Trophoblast cell (in vitro differentiated cells and primary cell): ENCODE results near the gene C1QC.

Source experiments
- DNase-seq, 2 donors: peaks; one replicate each; pipeline ENCODE4 v3.0.0-alpha.2; 2016
- H2AFZ ChIP-seq: 2 replicates; pipeline ENCODE4 v1.6.1; 2013; ENCODE audit warnings: low read length, moderate library complexity, mild to moderate bottlenecking; ENCODE audit not compliant: insufficient read depth, poor library complexity
- H2AK5ac ChIP-seq: 2 replicates; pipeline ENCODE4 v1.6.1; 2013; ENCODE audit warnings: mild to moderate bottlenecking, low read length
- H2BK120ac ChIP-seq: 2 replicates; pipeline ENCODE4 v1.6.1; 2013; ENCODE audit warnings: low read length, mild to moderate bottlenecking, moderate library complexity; ENCODE audit not compliant: insufficient read depth, poor library complexity
- H2BK12ac ChIP-seq: 2 replicates; pipeline ENCODE4 v1.6.1; 2013; ENCODE audit warnings: mild to moderate bottlenecking, low read length, moderate library complexity
- H2BK5ac ChIP-seq: 2 replicates; pipeline ENCODE4 v1.6.1; 2013; ENCODE audit warnings: low read length, low read depth, moderate library complexity, mild to moderate bottlenecking; ENCODE audit not compliant: poor library complexity
- H3K14ac ChIP-seq: 2 replicates; pipeline ENCODE4 v1.6.1; 2013; ENCODE audit warnings: mild to moderate bottlenecking, low read length
- H3K18ac ChIP-seq: 2 replicates; pipeline ENCODE4 v1.6.1; 2013; ENCODE audit warnings: mild to moderate bottlenecking, low read length
- H3K23ac ChIP-seq: 2 replicates; pipeline ENCODE4 v1.6.1; 2013; ENCODE audit warnings: low read length
- H3K27ac ChIP-seq: 2 replicates; pipeline ENCODE4 v1.5.1; 2013; ENCODE audit warnings: low read depth, mild to moderate bottlenecking, inconsistent platforms, low read length, moderate library complexity
- H3K27me3 ChIP-seq: 2 replicates; pipeline ENCODE4 v1.6.1; 2013; ENCODE audit warnings: inconsistent platforms, mild to moderate bottlenecking, low read length, moderate library complexity; ENCODE audit not compliant: insufficient read depth
- H3K36me3 ChIP-seq, 2 experiments: 1 replicate in 1 of 2; 2 replicates in 1 of 2; pipeline ENCODE4 v1.6.1; 2013; ENCODE audit warnings: low read length in 2 of 2, mild to moderate bottlenecking in 2 of 2, moderate library complexity in 1 of 2; ENCODE audit not compliant: insufficient read depth in 2 of 2, control insufficient read depth in 1 of 2
- H3K4ac ChIP-seq: 2 replicates; pipeline ENCODE4 v1.6.1; 2013; ENCODE audit warnings: low read depth, mild to moderate bottlenecking, low read length, moderate library complexity
- H3K4me1 ChIP-seq, 2 experiments: 1 replicate in 1 of 2; 2 replicates in 1 of 2; pipeline ENCODE4 v1.6.1; 2013; ENCODE audit warnings: low read length in 2 of 2, mild to moderate bottlenecking in 2 of 2, moderate library complexity in 1 of 2; ENCODE audit not compliant: insufficient read depth in 2 of 2, control insufficient read depth in 1 of 2
- H3K4me2 ChIP-seq: 2 replicates; pipeline ENCODE4 v1.6.1; 2013; ENCODE audit warnings: inconsistent platforms, mild to moderate bottlenecking, low read length, moderate library complexity
- H3K4me3 ChIP-seq: 2 replicates; pipeline ENCODE4 v1.5.1; 2013; ENCODE audit warnings: mild to moderate bottlenecking, low read depth, low read length, inconsistent platforms
- H3K79me1 ChIP-seq: one replicate; pipeline ENCODE4 v1.6.1; 2013; ENCODE audit warnings: low read length
- H3K79me2 ChIP-seq: 2 replicates; pipeline ENCODE4 v1.6.1; 2013; ENCODE audit warnings: low read length, mild to moderate bottlenecking; ENCODE audit not compliant: control insufficient read depth, insufficient read depth, poor library complexity
- H3K9ac ChIP-seq: 2 replicates; pipeline ENCODE4 v1.6.1; 2013; ENCODE audit warnings: mild to moderate bottlenecking, low read length
- H3K9me3 ChIP-seq: 2 replicates; pipeline ENCODE4 v1.6.1; 2013; ENCODE audit warnings: low read depth, mild to moderate bottlenecking, control low read depth, inconsistent platforms, low read length; ENCODE audit not compliant: insufficient read depth
- H4K12ac ChIP-seq: 2 replicates; pipeline ENCODE4 v1.6.1; 2013; ENCODE audit warnings: low read depth, mild to moderate bottlenecking, low read length, moderate library complexity
- H4K8ac ChIP-seq: 2 replicates; pipeline ENCODE4 v1.6.1; 2013; ENCODE audit warnings: low read depth, mild to moderate bottlenecking, low read length, moderate library complexity
- H4K91ac ChIP-seq: one replicate; pipeline ENCODE4 v1.6.1; 2013; ENCODE audit warnings: low read depth, mild to moderate bottlenecking, low read length, moderate library complexity
- WGBS: extraction: QIAGEN DNeasy Blood & Tissue Kit; methylation state at CpG from one replicate; pipeline ENCODE4 v1.1.7; 2013; ENCODE audit warnings: missing lambda C conversion rate; ENCODE audit not compliant: insufficient read length, insufficient coverage; ENCODE audit errors: extremely low coverage; 5-methylcytosine and 5-hydroxymethylcytosine counted together

C1QC gene

DNA sequence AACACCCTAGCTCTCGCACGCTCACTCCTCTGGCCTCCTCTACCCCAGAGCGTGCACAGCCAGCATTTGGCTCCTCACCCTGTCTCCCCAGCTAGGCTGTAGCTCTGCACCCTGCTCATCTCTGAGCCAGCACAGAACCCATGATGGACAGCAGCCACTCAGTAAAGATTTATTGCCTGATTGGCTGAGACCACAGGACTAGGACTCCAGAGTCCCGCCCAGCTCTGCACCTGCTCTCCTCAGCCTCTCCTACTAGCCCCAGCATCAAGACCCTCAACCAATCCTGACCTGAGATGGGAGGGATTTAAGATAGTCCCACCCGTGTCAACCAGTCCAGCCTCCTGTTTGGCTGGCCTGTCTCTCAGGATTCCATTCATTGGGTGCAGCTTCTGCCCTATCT lies 18.9 kb downstream of the C1QC start:
- Histone ChIP-seq H3K79me2 (no peaks in the 10 kb centered on the region), H4K91ac (no peak overlapping the region), H3K18ac (no peak overlapping the region), H4K12ac (no peak overlapping the region), H2BK12ac (no peak overlapping the region), H3K27ac (no peak overlapping the region), H2BK5ac (no peak overlapping the region), H3K4ac (no peak overlapping the region), H3K36me3 (no peaks in the 10 kb centered on the region), H3K79me1 (no peaks in the 10 kb centered on the region), H3K4me2 (no peak overlapping the region), H2AK5ac (no peak overlapping the region), H4K8ac (no peak overlapping the region), H3K4me1 (no peaks in the 10 kb centered on the region), H3K4me3 (no peak overlapping the region), H3K9me3 (no peaks in the 10 kb centered on the region), H3K23ac (no peak overlapping the region), H2BK120ac (no peak overlapping the region), H3K14ac (no peak overlapping the region), H3K9ac (no peak overlapping the region), H2AFZ (no peak overlapping the region), H3K27me3 (no peaks in the 10 kb centered on the region)
- DNase-seq = no peak
- no CpG with 5 or more reads among the region's 5 CpGs for WGBS

DNA sequence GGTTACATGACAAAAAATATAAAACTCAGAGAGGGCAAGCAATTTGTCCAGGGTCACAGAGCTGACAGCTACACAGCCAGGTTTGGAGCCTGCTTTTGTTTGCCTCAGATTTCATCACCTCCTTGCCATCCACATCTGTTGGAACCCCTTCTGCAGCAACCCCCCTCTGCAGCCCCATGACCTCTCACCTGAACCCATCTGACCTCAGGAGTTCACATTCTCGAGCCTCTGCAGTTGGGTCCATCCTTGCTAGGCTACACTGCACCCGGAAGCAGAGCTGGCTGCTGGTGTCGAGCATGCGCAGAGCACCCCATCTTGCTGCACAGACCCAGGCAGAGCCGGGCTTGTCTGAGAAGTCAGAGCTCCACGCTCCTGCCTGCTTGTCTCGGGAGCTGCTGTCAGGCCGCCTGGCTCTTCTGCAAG lies 19.6 kb downstream of the C1QC start:
- Histone ChIP-seq H3K4me2 (no peak overlapping the region), H3K14ac (no peak overlapping the region), H4K91ac (no peak overlapping the region), H2BK5ac (no peak overlapping the region), H3K18ac (no peak overlapping the region), H3K27ac (no peak overlapping the region), H2BK120ac (no peak overlapping the region), H3K4ac (no peak overlapping the region), H3K4me1 (no peaks in the 10 kb centered on the region), H3K27me3 (no peaks in the 10 kb centered on the region), H3K79me2 (no peaks in the 10 kb centered on the region), H4K8ac (no peak overlapping the region), H3K9me3 (no peaks in the 10 kb centered on the region), H3K23ac (no peak overlapping the region), H2BK12ac (no peak overlapping the region), H3K4me3 (no peak overlapping the region), H3K79me1 (no peaks in the 10 kb centered on the region), H3K9ac (no peak overlapping the region), H2AFZ (no peak overlapping the region), H4K12ac (no peak overlapping the region), H3K36me3 (no peaks in the 10 kb centered on the region), H2AK5ac (no peak overlapping the region)
- WGBS = no CpG with 5 or more reads among the region's 8 CpGs
- no peak for DNase-seq

DNA sequence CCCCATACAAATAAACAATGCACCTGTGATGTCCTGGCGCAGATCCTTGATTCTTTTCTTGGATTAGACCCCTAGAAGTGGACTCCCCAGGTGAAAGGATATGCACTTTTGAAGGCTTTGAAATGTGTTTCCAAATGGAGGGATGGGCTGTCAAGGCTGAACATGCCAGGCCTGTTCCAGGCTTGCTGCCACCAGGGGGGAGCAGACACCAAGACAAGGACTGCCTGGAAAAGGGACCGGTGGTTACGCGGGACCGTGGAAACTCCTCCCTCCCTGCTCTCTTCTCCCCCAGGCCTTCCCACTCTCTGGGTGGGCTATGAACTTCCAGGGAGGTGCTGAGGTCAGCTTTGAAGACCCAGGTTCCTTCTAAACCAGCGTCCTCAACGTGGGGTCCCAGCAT lies 22.3 kb downstream of the C1QC start:
- Histone ChIP-seq H4K91ac (no peak overlapping the region), H2BK120ac (no peak overlapping the region), H3K23ac (no peak overlapping the region), H2BK5ac (no peak overlapping the region), H4K12ac (no peak overlapping the region), H3K4me1 (peaks cover 0 to under 1% of the 10 kb centered on the region in 2 experiments), H3K14ac (no peak overlapping the region), H2BK12ac (no peak overlapping the region), H3K18ac (no peak overlapping the region), H3K79me2 (no peaks in the 10 kb centered on the region), H2AK5ac (no peak overlapping the region), H3K27me3 (no peaks in the 10 kb centered on the region), H4K8ac (no peak overlapping the region), H3K4ac (no peak overlapping the region), H3K9ac (no peak overlapping the region), H3K4me3 (no peak overlapping the region), H3K27ac (no peak overlapping the region), H2AFZ (no peak overlapping the region), H3K36me3 (no peaks in the 10 kb centered on the region), H3K9me3 (no peaks in the 10 kb centered on the region), H3K79me1 (no peaks in the 10 kb centered on the region), H3K4me2 (no peak overlapping the region)
- DNase-seq = peak; percentile 21 to 63
- no CpG with 5 or more reads among the region's 7 CpGs for WGBS

DNA sequence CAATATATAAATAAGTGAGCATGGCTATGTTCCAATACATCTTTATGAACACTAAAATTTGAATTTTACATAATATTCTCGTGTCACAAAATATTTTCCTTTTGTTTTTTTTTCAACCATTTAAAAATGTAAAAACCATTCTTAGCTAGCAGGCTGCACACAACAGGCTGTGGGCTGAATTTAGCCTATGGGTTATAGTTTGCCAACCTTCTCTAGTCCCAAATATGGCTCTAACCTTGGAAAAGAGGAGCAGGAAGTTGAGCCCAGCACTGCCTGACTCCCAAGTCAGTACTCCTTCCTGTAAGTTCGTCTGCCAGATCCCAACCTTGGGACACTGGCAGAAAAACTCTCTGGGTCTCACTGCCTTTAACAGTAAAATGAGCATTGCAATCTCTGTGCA lies 23.0 kb downstream of the C1QC start:
- Histone ChIP-seq H3K4me1 (peaks cover 0 to 2% of the 10 kb centered on the region in 2 experiments), H3K4ac (no peak overlapping the region), H2BK12ac (no peak overlapping the region), H3K79me2 (no peaks in the 10 kb centered on the region), H3K79me1 (no peaks in the 10 kb centered on the region), H3K36me3 (no peaks in the 10 kb centered on the region), H3K23ac (no peak overlapping the region), H3K4me3 (no peak overlapping the region), H4K12ac (no peak overlapping the region), H4K91ac (no peak overlapping the region), H2AK5ac (no peak overlapping the region), H3K4me2 (no peak overlapping the region), H3K27me3 (no peaks in the 10 kb centered on the region), H3K27ac (no peak overlapping the region), H3K14ac (no peak overlapping the region), H2BK5ac (no peak overlapping the region), H3K18ac (no peak overlapping the region), H3K9me3 (no peaks in the 10 kb centered on the region), H2BK120ac (no peak overlapping the region), H2AFZ (no peak overlapping the region), H4K8ac (no peak overlapping the region), H3K9ac (no peak overlapping the region)
- no peak for DNase-seq
- WGBS = no CpG with 5 or more reads among the region's 2 CpGs
